Naive B cell (primary cell): ENCODE results near the gene SMAD1. TPM values are rescaled to one million over a fixed set of nuclear protein-coding genes. Genes with fewer than 3 reads are reported as not detected.
"Not testable (repeated sequence)": the region's sequence is repeated elsewhere in the genome, so short reads cannot be mapped to it uniquely, and the experiment has no call there.

Experiments used
- ATAC-seq, 2 donors: fragments of 150-1000 bp; cut with Tn5 transposase; 2 replicates each; pipeline ENCODE4 v1.10.0; 2021; ENCODE audit warnings: low read depth in 2 of 2, mild to moderate bottlenecking in 2 of 2, moderate library complexity in 2 of 2
- DNase-seq: peaks from one replicate; pipeline ENCODE4 v3.0.0; 2022
- H3K27ac Mint-ChIP-seq, 6 donors: one replicate each; pipeline ENCODE4 v1.8.0; 2020 to 2022; ENCODE audit warnings: mild to moderate bottlenecking in 6 of 6, mixed read lengths in 6 of 6, moderate library complexity in 5 of 6, inconsistent platforms in 2 of 6
- H3K27me3 Mint-ChIP-seq, 3 donors: one replicate each; pipeline ENCODE4 v1.8.0; 2021 to 2022; ENCODE audit warnings: mixed read lengths in 3 of 3, mild to moderate bottlenecking in 1 of 3
- H3K36me3 Mint-ChIP-seq, 2 donors: one replicate each; pipeline ENCODE4 v1.8.0; 2020 to 2022; ENCODE audit warnings: mixed read lengths in 2 of 2, inconsistent platforms in 1 of 2, mild to moderate bottlenecking in 1 of 2
- H3K4me1 Mint-ChIP-seq, 3 donors: one replicate each; pipeline ENCODE4 v1.8.0; 2020 to 2022; ENCODE audit warnings: mixed read lengths in 3 of 3, inconsistent platforms in 1 of 3, mild to moderate bottlenecking in 1 of 3, moderate library complexity in 1 of 3
- H3K4me3 Mint-ChIP-seq, 8 donors: one replicate each; pipeline ENCODE4 v1.8.0; 2020 to 2022; ENCODE audit warnings: mild to moderate bottlenecking in 8 of 8, mixed read lengths in 8 of 8, moderate library complexity in 8 of 8, inconsistent platforms in 2 of 8
- H3K9me3 Mint-ChIP-seq, 7 donors: one replicate each; pipeline ENCODE4 v1.8.0; 2020 to 2022; ENCODE audit warnings: mixed read lengths in 7 of 7, mild to moderate bottlenecking in 5 of 7, inconsistent platforms in 2 of 7, moderate library complexity in 1 of 7
- polyA plus RNA-seq, 6 donors: library from polyadenylated mRNA; unstranded; fragments of 300-500 nt; fragmentation: Illumina TruSeq; gene quantifications; one replicate each; pipeline ENCODE4 v1.2.3, GENCODE V29; 2021; ENCODE audit warnings: low read depth in 6 of 6

The SMAD1 gene
- polyA plus RNA-seq, 6 donors from 2014 or later, result 0.30 to 1.6 (median 0.41) TPM; not detected in 3

DNA sequence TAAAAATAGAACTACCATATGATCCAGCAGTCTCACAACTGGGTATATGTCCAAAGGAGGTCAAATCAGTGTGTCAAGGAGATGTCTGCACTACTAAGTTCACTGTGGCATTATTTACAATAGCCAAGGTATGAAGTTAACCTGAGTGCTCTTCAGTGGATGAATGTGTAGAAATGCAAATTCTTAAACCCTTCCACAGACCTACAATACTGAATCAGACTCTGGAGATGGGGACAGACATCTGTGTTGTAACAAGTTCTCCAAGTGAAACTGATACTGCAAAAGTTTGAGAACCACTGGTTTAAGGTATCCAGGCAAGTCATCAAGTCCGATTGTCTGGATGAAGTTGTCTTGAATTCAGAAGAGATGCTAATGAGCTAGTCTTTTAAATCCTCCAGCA lies 38.5 kb downstream of the SMAD1 start:
- no peak for ATAC-seq
- H3K4me3 Mint-ChIP-seq, result no peak overlapping the region
- DNase-seq, result no peak
- H3K27me3 Mint-ChIP-seq, result peaks cover 0 to 5% (median 5%) of the 10 kb centered on the region in 3 donors
- H3K27ac Mint-ChIP-seq, result no peak overlapping the region
- peaks cover 0 to 6% (median under 1%) of the 10 kb centered on the region in 3 donors for H3K4me1 Mint-ChIP-seq
- no peaks in the 10 kb centered on the region for H3K36me3 Mint-ChIP-seq
- no peaks in the 10 kb centered on the region for H3K9me3 Mint-ChIP-seq

DNA sequence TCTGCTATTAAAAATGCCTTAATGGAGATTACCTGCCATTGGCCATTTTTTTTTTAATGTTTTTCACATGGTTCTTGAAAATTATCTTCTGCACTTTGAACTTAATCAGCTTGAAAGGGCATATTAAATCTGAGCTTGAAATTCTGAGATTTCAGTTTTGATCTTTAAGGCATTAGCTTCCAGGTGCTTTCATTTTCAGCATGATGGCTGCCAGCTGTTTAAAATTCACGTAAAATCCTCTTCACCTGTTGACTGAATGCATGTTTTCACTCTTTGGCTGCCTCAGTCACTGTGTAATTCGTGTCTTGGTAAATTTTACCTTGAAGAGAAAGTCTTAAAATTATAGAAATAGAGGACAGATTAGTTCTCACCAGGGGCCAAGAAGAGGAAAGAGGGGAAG lies 39.6 kb downstream of the SMAD1 start:
- peaks cover 0 to 5% (median 5%) of the 10 kb centered on the region in 3 donors for H3K27me3 Mint-ChIP-seq
- no peak overlapping the region for H3K27ac Mint-ChIP-seq
- no peak for ATAC-seq
- peaks cover 0 to 6% (median 4%) of the 10 kb centered on the region in 3 donors for H3K4me1 Mint-ChIP-seq
- H3K4me3 Mint-ChIP-seq, result peak overlapping the region in 5 of 8 donors; percentile 5 to 55 (median 26)
- no peaks in the 10 kb centered on the region for H3K36me3 Mint-ChIP-seq
- no peaks in the 10 kb centered on the region for H3K9me3 Mint-ChIP-seq
- no peak for DNase-seq

DNA sequence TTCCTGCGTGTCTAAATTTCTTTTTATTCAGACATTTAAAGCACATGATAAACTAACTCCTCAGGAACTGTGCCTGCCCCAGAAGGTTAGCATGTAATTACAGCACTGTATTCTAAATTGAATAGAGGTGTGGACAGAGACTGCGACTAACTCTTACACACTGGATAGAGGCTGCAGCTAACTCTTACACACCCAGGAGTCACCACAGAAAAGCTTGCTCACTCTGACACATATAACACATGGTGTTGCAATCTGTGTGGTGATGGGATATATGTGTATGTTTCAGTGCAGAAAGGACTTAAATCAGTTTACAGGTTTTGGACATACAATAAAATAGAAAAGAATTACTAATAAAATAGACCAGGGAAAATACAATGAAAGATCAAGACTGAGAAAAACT lies 41.5 kb downstream of the SMAD1 start:
- no peak for ATAC-seq
- Mint-ChIP-seq H3K4me3 (no peak overlapping the region), H3K36me3 (no peaks in the 10 kb centered on the region), H3K4me1 (peaks cover 0 to 6% (median 4%) of the 10 kb centered on the region in 3 donors), H3K27ac (no peak overlapping the region), H3K27me3 (peaks cover 0 to 5% (median 5%) of the 10 kb centered on the region in 3 donors), H3K9me3 (no peaks in the 10 kb centered on the region)
- DNase-seq, result no peak

DNA sequence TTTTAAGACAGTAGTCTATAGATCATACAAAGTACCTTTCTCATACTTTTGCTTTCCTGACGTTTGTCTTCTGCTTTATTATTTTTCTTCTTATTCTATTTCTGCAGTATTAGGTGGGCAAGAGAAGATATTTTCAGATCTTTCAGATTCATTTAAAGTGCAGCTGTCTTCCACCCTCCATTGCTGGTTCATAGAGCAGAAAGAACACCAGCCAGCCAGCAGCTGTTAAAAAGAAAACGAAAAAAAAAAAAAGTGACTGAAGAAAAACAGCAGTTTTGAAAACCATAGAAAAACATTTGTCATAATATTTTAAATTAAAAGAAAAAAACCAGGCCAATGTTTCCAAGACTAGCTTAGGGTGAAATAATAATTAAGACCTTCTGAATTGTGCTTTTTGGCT lies 42.9 kb downstream of the SMAD1 start:
- ATAC-seq, result no peak
- DNase-seq, result no peak
- Mint-ChIP-seq H3K36me3 (no peaks in the 10 kb centered on the region), H3K27me3 (peaks cover 0 to 5% (median 5%) of the 10 kb centered on the region in 3 donors), H3K9me3 (no peaks in the 10 kb centered on the region), H3K27ac (peak overlapping the region in 2 of 6 donors; percentile 49 to 88), H3K4me3 (no peak overlapping the region), H3K4me1 (peaks cover 0 to 6% (median 4%) of the 10 kb centered on the region in 3 donors)

DNA sequence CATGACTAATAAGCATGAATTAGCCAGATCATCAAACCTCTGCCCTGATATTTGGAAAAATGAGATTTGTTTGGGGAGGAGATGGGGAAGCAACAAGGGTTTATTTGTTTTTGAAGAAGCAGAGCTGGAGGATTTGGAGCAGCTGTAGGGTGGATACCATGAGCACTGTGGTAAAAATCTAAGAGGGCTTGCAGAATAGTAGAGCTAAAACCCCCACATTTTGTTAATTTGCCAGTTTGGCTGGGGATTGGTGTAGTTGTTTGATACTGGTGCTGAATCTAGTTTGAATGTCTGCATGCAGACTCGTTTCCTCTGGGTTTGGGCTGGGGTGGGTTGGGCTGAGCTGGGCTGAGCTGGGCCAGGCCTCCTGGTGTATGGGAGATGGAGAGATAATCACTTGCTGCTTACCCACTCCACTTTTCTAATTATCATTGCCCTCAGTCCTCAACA lies 43.7 kb downstream of the SMAD1 start:
- DNase-seq, result no peak
- ATAC-seq, result no peak
- Mint-ChIP-seq H3K36me3 (no peaks in the 10 kb centered on the region), H3K4me1 (peaks cover 0 to 6% (median 4%) of the 10 kb centered on the region in 3 donors), H3K9me3 (no peaks in the 10 kb centered on the region), H3K4me3 (peak overlapping the region in 1 of 8 donors; percentile 16), H3K27ac (no peak overlapping the region), H3K27me3 (peaks cover 0 to 4% (median 0%) of the 10 kb centered on the region in 3 donors)

DNA sequence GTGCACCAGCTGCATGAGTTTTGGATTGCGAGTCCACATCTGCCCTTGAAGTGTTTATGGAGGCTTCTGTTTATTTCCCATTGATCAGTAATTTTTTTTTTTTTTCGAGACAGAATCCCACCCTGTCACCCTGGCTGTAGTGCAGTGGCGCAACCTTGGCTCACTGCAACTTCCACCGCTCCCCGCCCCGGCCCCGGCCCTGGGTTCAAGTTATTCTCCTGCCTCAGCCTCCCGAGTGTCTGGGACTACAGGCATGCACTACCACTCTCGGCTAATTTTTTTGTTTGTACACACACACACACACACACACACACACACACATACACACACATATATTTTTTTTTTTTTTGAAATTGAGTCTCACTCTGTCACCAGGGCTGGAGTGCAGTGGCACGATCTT lies 46.1 kb downstream of the SMAD1 start:
- no peak overlapping the region for H3K27ac Mint-ChIP-seq
- ATAC-seq (no peak), DNase-seq (no peak)
- no peak overlapping the region for H3K4me3 Mint-ChIP-seq
- no peaks in the 10 kb centered on the region for H3K9me3 Mint-ChIP-seq
- H3K4me1 Mint-ChIP-seq, result peaks cover 0 to 4% (median 0%) of the 10 kb centered on the region in 3 donors
- no peaks in the 10 kb centered on the region for H3K36me3 Mint-ChIP-seq
- H3K27me3 Mint-ChIP-seq, result no peaks in the 10 kb centered on the region

DNA sequence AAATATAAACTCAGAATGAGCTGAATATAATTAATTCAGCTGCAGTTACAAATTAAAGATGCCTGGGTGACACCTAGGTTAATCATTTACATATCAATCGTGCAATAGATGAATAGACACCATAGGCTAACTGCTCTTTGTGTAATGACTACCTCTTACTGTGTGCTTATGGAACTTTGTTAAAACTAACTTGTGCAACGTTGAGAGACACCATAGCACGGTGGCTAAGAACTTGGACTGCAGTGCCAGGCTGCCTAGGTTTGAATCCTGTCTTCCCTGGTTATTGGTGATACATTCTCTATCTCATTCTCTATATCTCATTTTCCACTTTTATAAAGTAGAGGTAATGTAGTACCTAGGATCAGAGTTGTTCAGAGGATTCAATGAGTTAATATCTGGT lies 46.9 kb downstream of the SMAD1 start:
- Mint-ChIP-seq H3K9me3 (no peaks in the 10 kb centered on the region), H3K4me1 (peaks cover 0 to 4% (median 0%) of the 10 kb centered on the region in 3 donors), H3K36me3 (no peaks in the 10 kb centered on the region), H3K4me3 (no peak overlapping the region), H3K27me3 (no peaks in the 10 kb centered on the region), H3K27ac (no peak overlapping the region)
- DNase-seq (no peak), ATAC-seq (no peak)

DNA sequence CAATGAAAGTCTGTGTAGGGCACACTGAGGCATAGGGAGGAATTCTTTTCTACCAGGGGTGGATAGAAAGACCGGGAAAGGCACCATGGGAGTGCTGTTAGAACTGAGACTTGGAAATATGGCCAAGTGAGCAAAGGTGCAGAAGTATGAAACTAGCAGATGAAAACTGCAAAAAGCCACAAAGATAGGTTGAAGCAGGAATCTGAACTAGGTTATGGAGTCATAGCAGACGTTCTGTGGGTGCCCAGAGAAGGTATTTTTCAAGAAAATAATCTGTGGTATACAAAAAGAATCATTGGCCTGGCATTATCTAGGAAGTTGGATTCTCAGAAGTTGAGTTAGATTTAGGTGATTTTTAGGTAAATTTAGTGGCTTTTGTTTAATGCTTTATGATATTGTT lies 48.5 kb downstream of the SMAD1 start:
- ATAC-seq (no peak), DNase-seq (no peak)
- no peaks in the 10 kb centered on the region for H3K36me3 Mint-ChIP-seq
- H3K4me3 Mint-ChIP-seq, result no peak overlapping the region
- H3K9me3 Mint-ChIP-seq, result no peaks in the 10 kb centered on the region
- H3K4me1 Mint-ChIP-seq, result peaks cover 0 to 3% (median 0%) of the 10 kb centered on the region in 3 donors
- no peak overlapping the region for H3K27ac Mint-ChIP-seq
- H3K27me3 Mint-ChIP-seq, result no peaks in the 10 kb centered on the region

DNA sequence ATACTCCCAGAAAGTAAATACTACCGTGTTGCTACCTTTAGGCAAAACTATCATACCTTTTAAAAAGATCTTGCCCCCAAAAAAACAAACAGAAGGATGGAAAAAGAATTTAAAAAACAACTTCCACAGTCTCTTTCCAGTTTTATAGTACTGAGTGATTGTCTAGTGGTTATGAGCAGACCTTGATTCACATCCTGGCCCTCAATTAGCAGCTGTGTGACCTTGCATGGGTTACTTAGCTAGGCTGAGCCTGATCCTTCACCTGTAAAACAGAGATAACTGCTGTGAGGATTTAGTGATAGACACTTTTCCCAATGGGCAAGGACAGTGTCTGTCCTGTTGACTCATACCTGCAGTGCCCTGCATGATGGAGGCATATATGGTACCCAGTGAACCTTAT lies 49.0 kb downstream of the SMAD1 start:
- DNase-seq (no peak), ATAC-seq (no peak)
- no peaks in the 10 kb centered on the region for H3K9me3 Mint-ChIP-seq
- no peak overlapping the region for H3K27ac Mint-ChIP-seq
- no peaks in the 10 kb centered on the region for H3K4me1 Mint-ChIP-seq
- H3K36me3 Mint-ChIP-seq, result no peaks in the 10 kb centered on the region
- H3K27me3 Mint-ChIP-seq, result no peaks in the 10 kb centered on the region
- H3K4me3 Mint-ChIP-seq, result no peak overlapping the region

DNA sequence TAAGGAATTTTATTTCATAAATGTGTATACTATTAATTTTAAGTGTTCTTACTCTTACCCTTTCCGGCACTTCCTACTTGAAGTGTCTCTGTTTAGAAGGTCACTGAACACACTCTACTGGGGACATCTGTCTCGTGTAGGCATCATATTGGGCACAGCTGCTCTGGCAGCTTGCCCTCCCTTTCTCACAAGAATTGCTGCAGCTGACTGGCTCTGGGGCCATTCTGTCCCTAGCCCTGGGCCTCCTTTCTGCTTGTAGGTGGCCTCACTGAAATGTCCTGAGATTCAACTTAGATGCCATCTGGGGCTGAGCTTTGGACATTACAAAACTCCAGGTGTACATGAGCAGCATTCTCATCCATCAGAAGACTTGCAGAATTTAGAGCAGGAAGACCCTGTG lies 49.6 kb downstream of the SMAD1 start:
- ATAC-seq (no peak), DNase-seq (no peak)
- peaks cover 0 to 3% (median 0%) of the 10 kb centered on the region in 3 donors for H3K27me3 Mint-ChIP-seq
- H3K9me3 Mint-ChIP-seq, result no peaks in the 10 kb centered on the region
- no peaks in the 10 kb centered on the region for H3K36me3 Mint-ChIP-seq
- no peak overlapping the region for H3K4me3 Mint-ChIP-seq
- H3K27ac Mint-ChIP-seq, result no peak overlapping the region
- H3K4me1 Mint-ChIP-seq, result no peaks in the 10 kb centered on the region

DNA sequence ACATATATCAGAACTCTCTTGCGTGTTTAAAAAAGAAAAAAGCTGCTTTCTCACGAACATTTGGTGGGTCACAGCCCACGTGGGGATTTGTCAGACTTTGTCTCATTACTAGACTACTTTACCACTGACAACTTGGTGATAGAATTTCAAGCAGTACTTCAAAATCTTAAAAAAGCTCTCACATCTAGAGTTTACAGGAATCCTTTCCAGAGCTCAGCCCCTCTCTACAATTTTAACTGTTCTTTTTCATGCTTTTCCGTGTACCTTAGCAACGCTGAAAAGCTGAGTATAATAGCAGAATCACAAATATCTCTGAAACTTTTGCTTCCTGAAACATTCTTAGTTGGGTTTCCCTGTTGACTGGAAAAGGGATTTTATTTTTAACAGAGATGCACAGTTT lies 50.2 kb downstream of the SMAD1 start:
- Mint-ChIP-seq H3K4me3 (no peak overlapping the region), H3K27ac (no peak overlapping the region), H3K27me3 (peaks cover 0 to 3% (median 0%) of the 10 kb centered on the region in 3 donors), H3K4me1 (no peaks in the 10 kb centered on the region), H3K9me3 (no peaks in the 10 kb centered on the region), H3K36me3 (no peaks in the 10 kb centered on the region)
- ATAC-seq, result no peak
- no peak for DNase-seq

DNA sequence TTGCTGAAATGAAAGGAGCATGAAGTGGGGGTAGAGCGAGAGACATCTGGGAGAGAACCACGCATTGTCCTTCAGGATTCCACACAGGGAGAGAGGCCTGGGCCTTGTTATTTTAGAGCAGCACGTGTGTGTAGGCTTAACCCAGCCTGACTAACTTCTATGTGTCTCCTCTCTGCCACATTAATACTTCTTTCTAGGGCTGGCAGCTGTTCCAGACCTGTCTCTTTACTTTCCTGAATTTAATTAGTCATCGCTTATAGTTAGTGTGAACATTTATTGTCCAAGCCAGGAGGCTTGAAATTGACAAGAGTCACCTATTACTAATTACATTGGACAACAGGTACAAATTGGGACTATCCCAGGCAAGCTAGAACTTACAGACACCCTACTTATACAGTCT lies 51.3 kb downstream of the SMAD1 start:
- peaks cover 0 to 3% (median 0%) of the 10 kb centered on the region in 3 donors for H3K27me3 Mint-ChIP-seq
- H3K36me3 Mint-ChIP-seq, result no peaks in the 10 kb centered on the region
- no peak overlapping the region for H3K27ac Mint-ChIP-seq
- no peaks in the 10 kb centered on the region for H3K9me3 Mint-ChIP-seq
- no peak for ATAC-seq
- no peak overlapping the region for H3K4me3 Mint-ChIP-seq
- no peak for DNase-seq
- H3K4me1 Mint-ChIP-seq, result no peaks in the 10 kb centered on the region

DNA sequence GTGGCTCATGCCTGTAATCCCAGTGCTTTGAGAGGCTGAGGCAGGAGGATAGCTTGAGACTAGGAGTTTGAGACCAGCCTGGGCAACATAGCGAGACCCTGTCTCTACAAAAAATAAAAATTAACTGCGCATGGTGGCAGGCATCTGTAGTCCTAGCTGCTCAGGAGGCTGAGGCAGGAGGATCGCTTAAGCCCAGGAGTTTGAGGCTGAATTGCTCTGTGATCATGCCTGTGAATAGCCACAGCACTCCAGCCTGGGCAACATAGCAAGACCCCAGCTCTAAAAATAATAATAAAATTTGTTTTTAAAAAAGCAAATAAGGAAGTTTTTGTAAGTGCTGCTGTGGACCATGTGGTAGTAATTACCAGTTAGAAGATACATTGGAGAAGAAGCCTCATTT lies 51.8 kb downstream of the SMAD1 start:
- not testable (repeated sequence) for H3K27ac Mint-ChIP-seq, DNase-seq, ATAC-seq

DNA sequence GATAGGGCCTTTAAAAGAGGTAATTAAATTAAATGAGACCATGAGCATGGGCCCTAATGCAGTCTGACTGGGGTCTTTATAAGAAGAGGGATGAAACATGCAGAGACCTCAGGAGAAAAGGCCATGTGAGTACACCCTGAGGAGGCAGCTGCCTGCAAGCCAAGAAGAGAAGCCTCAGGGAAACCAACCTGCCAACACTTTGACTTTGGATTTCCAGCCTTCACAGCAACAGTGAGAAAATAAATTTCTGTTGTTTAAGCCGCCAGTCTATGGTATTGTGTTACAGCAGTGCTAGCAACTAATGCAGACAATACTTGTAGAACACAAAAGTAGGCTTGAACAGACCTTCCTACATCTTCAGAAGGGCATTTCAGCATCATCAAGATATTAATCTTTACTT lies 52.3 kb downstream of the SMAD1 start:
- Mint-ChIP-seq H3K27ac (no peak overlapping the region), H3K9me3 (no peaks in the 10 kb centered on the region), H3K4me1 (no peaks in the 10 kb centered on the region), H3K27me3 (peaks cover 0 to 3% (median 0%) of the 10 kb centered on the region in 3 donors), H3K4me3 (no peak overlapping the region), H3K36me3 (no peaks in the 10 kb centered on the region)
- no peak for DNase-seq
- ATAC-seq, result no peak

More for the DNA sequence above, 51.8 kb downstream of the SMAD1 start:
- not testable (repeated sequence) for H3K4me3 Mint-ChIP-seq, H3K36me3 Mint-ChIP-seq, H3K9me3 Mint-ChIP-seq, H3K4me1 Mint-ChIP-seq, H3K27me3 Mint-ChIP-seq

DNA sequence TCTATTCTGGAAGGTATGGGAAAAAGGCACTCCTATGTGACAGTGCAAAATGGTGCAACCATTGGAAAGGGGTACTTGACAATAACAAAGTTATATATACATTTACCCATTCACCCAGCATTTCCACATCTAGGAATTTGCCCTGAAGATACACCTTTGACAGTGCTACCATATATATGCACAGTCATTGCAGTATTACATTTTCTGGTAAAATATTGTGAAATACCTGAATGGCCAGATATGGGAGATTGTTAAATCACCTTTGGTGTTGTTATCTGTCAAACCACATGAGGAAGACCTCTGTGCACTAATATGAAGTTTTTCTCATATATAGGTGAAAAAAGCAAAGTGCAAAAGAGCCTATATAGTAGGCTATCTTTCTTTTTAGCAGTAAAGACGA lies 53.5 kb downstream of the SMAD1 start:
- Mint-ChIP-seq H3K27ac (no peak overlapping the region), H3K4me3 (no peak overlapping the region), H3K27me3 (peaks cover 0 to 8% (median 0%) of the 10 kb centered on the region in 3 donors), H3K36me3 (no peaks in the 10 kb centered on the region), H3K9me3 (no peaks in the 10 kb centered on the region), H3K4me1 (no peaks in the 10 kb centered on the region)
- no peak for ATAC-seq
- DNase-seq, result no peak
